Ishikawa (cell line): ENCODE data around the gene HSD17B12.

Experiments used
- CEBPB ChIP-seq: IDR thresholded peaks from 2 replicates; pipeline ENCODE4 v1.6.1; 2012
- EP300 ChIP-seq: IDR thresholded peaks from 2 replicates; pipeline ENCODE4 v1.6.1; 2012; ENCODE audit warnings: borderline replicate concordance
- MAX ChIP-seq: IDR thresholded peaks from 2 replicates; pipeline ENCODE4 v1.6.1; 2012

GRCh38 chr11:43639224-43639623 is 41.3 kb upstream of the HSD17B12 start:
- no peak for TF ChIP-seq EP300
- TF ChIP-seq MAX, result no peak
- TF ChIP-seq CEBPB, result no peak
